ENCODE measurements around the gene MFSD1.

DNA sequence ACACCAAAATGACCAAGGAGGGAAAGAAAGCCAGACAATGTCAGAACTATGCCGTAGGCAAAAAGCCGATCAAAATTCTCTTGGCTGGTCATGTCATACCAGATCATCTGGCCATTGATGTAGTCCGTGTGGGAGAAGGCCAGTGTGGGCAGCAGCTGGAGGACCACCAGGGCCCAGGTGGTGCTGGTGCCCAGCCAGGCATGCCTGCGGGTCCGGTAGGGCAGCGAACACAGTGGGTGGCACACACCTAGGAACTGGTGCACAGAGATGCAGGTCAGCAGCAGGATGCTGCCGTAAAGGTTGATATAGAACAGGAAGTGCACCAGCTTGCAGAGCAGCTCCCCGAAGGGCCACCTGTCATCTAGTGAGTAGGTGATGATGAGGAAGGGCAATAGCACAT lies 39.5 kb downstream of the MFSD1 start:
- TF ChIP-seq, protein P1, sequence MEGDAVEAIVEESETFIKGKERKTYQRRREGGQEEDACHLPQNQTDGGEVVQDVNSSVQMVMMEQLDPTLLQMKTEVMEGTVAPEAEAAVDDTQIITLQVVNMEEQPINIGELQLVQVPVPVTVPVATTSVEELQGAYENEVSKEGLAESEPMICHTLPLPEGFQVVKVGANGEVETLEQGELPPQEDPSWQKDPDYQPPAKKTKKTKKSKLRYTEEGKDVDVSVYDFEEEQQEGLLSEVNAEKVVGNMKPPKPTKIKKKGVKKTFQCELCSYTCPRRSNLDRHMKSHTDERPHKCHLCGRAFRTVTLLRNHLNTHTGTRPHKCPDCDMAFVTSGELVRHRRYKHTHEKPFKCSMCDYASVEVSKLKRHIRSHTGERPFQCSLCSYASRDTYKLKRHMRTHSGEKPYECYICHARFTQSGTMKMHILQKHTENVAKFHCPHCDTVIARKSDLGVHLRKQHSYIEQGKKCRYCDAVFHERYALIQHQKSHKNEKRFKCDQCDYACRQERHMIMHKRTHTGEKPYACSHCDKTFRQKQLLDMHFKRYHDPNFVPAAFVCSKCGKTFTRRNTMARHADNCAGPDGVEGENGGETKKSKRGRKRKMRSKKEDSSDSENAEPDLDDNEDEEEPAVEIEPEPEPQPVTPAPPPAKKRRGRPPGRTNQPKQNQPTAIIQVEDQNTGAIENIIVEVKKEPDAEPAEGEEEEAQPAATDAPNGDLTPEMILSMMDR (IDR thresholded peaks at IDR 0.05): no peak
- no peak for TF ChIP-seq EP300 (IDR thresholded peaks at IDR 0.05)
